ENCODE data around the gene HIPK3.

DNA sequence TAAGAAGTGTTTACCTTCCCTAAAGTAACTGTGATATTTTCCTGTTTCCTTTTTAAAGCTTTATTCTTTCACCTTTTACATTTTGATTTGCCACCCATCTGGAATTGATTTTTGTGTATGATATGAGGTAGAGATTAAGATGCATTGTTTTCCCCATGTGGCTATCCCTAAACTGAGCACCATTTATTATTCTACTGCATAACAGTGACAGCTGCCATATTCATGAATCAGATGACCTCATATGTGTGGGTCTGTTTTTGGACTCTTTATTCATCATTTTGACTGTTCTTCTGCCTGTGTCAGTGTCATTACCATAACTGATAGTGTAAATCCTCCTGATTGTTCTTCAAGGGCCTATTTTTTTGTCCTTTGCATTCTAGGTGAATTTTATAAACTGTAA, 50.8 kb downstream of the HIPK3 start:
- TF ChIP-seq POLR2A (IDR thresholded peaks at IDR 0.05; ENCODE audit: low read depth, low read length), result no peak
- no peak for TF ChIP-seq TAF1 (IDR thresholded peaks at IDR 0.05; ENCODE audit: low read depth, low read length)

Measured in GM12891 (cell line).